Measurements from ENCODE around the gene ARHGAP42. TPM values are rescaled to one million over a fixed set of nuclear protein-coding genes. Genes with fewer than 3 reads are reported as not detected.

The ARHGAP42 gene
- total and polyA plus RNA-seq, 10 of the 15 experiments (the other 5 are each of a cell fraction or from before 2014, with no cell fraction given) = 1.8 to 6.3 (median 3.2) TPM

- TF ChIP-seq SMAD1 (IDR thresholded peaks at IDR 0.05; ENCODE audit: low read depth, partially characterized antibody) = no peak
- no peak for TF ChIP-seq TBL1XR1 (IDR thresholded peaks at IDR 0.05; ENCODE audit: low read depth, low read length)
- no peak for TF ChIP-seq ZNF687 (IDR thresholded peaks at IDR 0.05)
- TF ChIP-seq CREB1 (IDR thresholded peaks at IDR 0.05; ENCODE audit: low read depth) = no peak
- no peak for TF ChIP-seq PAX5 (IDR thresholded peaks at IDR 0.05; ENCODE audit: borderline replicate concordance, low read depth, low read length)
Observed at GRCh38 chr11:100777736-100778135, 90.6 kb downstream of the ARHGAP42 start (continued).

- TF ChIP-seq NRF1 (conservative IDR thresholded peaks at IDR 0.05; ENCODE audit: low read depth, low read length) = no peak
- no peak for TF ChIP-seq SP1 (IDR thresholded peaks at IDR 0.05; ENCODE audit: low read depth, low read length)
- no peak for TF ChIP-seq TARDBP (IDR thresholded peaks at IDR 0.05; ENCODE audit: borderline replicate concordance)
- no peak for TF ChIP-seq ESRRA (IDR thresholded peaks at IDR 0.05; ENCODE audit: low read length)
- no peak for TF ChIP-seq ZNF622 (IDR thresholded peaks at IDR 0.05)
- no peak for TF ChIP-seq SREBF2 (IDR thresholded peaks at IDR 0.05; ENCODE audit: low read length)
- H3K9ac ChIP-seq (ENCODE audit: control insufficient read depth, insufficient read depth, low read length) = no peak overlapping the region
- H2AFZ ChIP-seq (ENCODE audit: control insufficient read depth, low read depth, low read length) = no peak overlapping the region
- H3K4me3 ChIP-seq = no peak overlapping the region
- WGBS (ENCODE audit: insufficient coverage, insufficient replicate concordance, low lambda C conversion rate, missing lambda C conversion rate) = 28% methylated on average over 3 of the region's 3 CpGs
- no peak overlapping the region for H3K27ac ChIP-seq (ENCODE audit: control insufficient read depth, insufficient read depth)
- no peaks in the 10 kb centered on the region for H4K20me1 ChIP-seq (ENCODE audit: control insufficient read depth, insufficient read depth)
- ChIA-PET POLR2A (no interaction called here), RAD21 (ENCODE audit: unreplicated experiment) (no interaction called here), CTCF (interaction anchor here (0.6 to 0.9 kb wide), 3 partner anchors 40 to 95 kb away, joined by 3 to 6 read pairs (median 3); no protein-coding TSS in a partner anchor), SMC1A (ENCODE audit: uncharacterized antibody, unreplicated experiment) (interaction anchor here (1.0 to 1.1 kb wide), 2 partner anchors 8 to 21 kb away, joined by 3 read pairs; no protein-coding TSS in a partner anchor)
- no peaks in the 10 kb centered on the region for H3K36me3 ChIP-seq (ENCODE audit: control insufficient read depth in 2 of 2, insufficient read depth in 2 of 2, low read length in 1 of 2)
- FAIRE-seq (no peak), DNase-seq (ENCODE audit: low read depth, low spot score) (no peak), ATAC-seq (no peak)
- no peak overlapping the region for H3K4me2 ChIP-seq (ENCODE audit: control insufficient read depth, insufficient read depth)
- no peaks in the 10 kb centered on the region for H3K9me3 ChIP-seq (replicated peaks; ENCODE audit: control insufficient read depth, insufficient read depth, low read length)
- no peaks in the 10 kb centered on the region for H3K4me1 ChIP-seq (ENCODE audit: control insufficient read depth, insufficient read depth, low read length)
- BruUV-seq (replicated peaks) = no TSS peak
- in situ Hi-C loops (cut with MboI) = no loop called here
- no peaks in the 10 kb centered on the region for H3K79me2 ChIP-seq (ENCODE audit: control insufficient read depth, insufficient read depth, low read length)
- no peaks in the 10 kb centered on the region for H3K27me3 ChIP-seq (replicated peaks in 1 of 2; ENCODE audit: control insufficient read depth in 2 of 2, insufficient read depth in 2 of 2, low read length in 1 of 2)
- intact Hi-C loops (cut with micrococcal nuclease; ENCODE audit: unreplicated experiment) = no loop called here
Observed at GRCh38 chr11:100778166-100778785, 91.2 kb downstream of the ARHGAP42 start.

All from GM12878 (cell line).